HUES6 (cell line): Measurements from ENCODE around the gene TUBB4B.
"Not testable (repeated sequence)": the region's sequence is repeated elsewhere in the genome, so short reads cannot be mapped to it uniquely, and the experiment has no call there.

Experiments
- H3K27ac ChIP-seq: 2 replicates; pipeline ENCODE4 v1.7.0; 2013; ENCODE audit warnings: low read depth, mild to moderate bottlenecking, low read length, inconsistent platforms
- H3K27me3 ChIP-seq: 2 replicates; pipeline ENCODE4 v1.6.1; 2013; ENCODE audit warnings: low read length; ENCODE audit not compliant: control insufficient read depth, insufficient read depth
- H3K36me3 ChIP-seq: 2 replicates; pipeline ENCODE4 v1.6.1; 2013; ENCODE audit warnings: low read length; ENCODE audit not compliant: control insufficient read depth, insufficient read depth
- H3K4me1 ChIP-seq: 2 replicates; pipeline ENCODE4 v1.6.1; 2013; ENCODE audit warnings: low read length; ENCODE audit not compliant: control insufficient read depth, insufficient read depth
- H3K4me3 ChIP-seq: 2 replicates; pipeline ENCODE4 v1.5.1; 2013; ENCODE audit warnings: low read depth, low read length
- H3K9ac ChIP-seq: one replicate; pipeline ENCODE4 v1.6.1; 2013; ENCODE audit warnings: mild to moderate bottlenecking, low read length
- H3K9me3 ChIP-seq: 2 replicates; pipeline ENCODE4 v1.6.1; 2013; ENCODE audit warnings: low read depth, low read length; ENCODE audit not compliant: control insufficient read depth, insufficient read depth

The TUBB4B gene

DNA sequence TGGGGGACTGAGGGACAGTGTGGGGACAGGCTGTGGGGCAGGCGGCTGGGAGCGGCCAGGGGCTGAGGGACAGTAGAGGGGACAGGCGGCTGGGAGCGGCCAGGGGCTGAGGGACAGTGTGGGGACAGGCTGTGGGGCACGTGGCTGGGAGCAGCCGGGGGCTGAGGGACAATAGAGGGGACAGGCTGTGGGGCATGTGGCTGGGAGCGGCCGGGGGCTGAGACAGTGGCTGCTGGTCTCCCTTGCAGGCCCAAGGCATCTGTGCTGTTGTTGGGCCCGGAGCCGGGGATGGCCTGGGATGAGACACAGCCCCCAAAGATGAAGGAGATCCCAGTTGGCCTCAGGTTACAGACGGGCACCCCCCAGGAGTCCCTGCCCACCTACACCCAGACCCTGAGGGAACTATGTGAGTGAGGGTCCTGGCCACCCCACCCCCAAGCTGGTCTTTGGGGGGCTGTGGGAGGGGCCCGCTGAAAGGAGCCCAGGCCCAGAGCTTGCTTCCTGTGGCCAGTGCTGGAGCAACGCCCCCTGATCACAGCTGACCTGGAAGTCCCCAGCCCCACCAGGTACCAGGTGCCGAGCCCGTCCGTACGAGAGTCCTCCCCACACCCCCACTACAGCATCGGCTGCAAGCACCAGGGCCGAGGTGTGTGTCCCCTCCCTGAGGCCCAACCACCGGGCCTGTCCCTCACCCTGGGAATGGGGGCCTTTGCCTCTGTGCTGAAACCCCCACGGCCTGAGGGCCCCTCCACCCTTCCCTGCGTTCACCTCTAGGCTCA, 10.6 kb downstream of the TUBB4B start:
- peaks cover 5% of the 10 kb centered on the region for H3K36me3 ChIP-seq
- peaks cover 34% of the 10 kb centered on the region for H3K4me1 ChIP-seq
- no peaks in the 10 kb centered on the region for H3K9me3 ChIP-seq
- no peaks in the 10 kb centered on the region for H3K27me3 ChIP-seq
- H3K4me3 ChIP-seq, result no peak overlapping the region
- no peak overlapping the region for H3K27ac ChIP-seq
- peak overlapping the region; percentile 23 for H3K9ac ChIP-seq

- Histone ChIP-seq H3K27me3 (no peaks in the 10 kb centered on the region), H3K4me3 (no peak overlapping the region), H3K27ac (no peak overlapping the region), H3K9me3 (no peaks in the 10 kb centered on the region), H3K36me3 (peaks cover 10% of the 10 kb centered on the region), H3K9ac (no peak overlapping the region), H3K4me1 (peaks cover 30% of the 10 kb centered on the region)
These were observed 11.7 kb downstream of the TUBB4B start for GRCh38 chr9:137252555-137253506.

GRCh38 chr9:137253717-137254623, 12.9 kb downstream of the TUBB4B start:
- Histone ChIP-seq H3K27ac (no peak overlapping the region), H3K27me3 (no peaks in the 10 kb centered on the region), H3K4me3 (peak overlapping the region; percentile 100), H3K9me3 (no peaks in the 10 kb centered on the region), H3K36me3 (peaks cover 19% of the 10 kb centered on the region), H3K9ac (peak overlapping the region; percentile 66), H3K4me1 (peaks cover 30% of the 10 kb centered on the region)

DNA sequence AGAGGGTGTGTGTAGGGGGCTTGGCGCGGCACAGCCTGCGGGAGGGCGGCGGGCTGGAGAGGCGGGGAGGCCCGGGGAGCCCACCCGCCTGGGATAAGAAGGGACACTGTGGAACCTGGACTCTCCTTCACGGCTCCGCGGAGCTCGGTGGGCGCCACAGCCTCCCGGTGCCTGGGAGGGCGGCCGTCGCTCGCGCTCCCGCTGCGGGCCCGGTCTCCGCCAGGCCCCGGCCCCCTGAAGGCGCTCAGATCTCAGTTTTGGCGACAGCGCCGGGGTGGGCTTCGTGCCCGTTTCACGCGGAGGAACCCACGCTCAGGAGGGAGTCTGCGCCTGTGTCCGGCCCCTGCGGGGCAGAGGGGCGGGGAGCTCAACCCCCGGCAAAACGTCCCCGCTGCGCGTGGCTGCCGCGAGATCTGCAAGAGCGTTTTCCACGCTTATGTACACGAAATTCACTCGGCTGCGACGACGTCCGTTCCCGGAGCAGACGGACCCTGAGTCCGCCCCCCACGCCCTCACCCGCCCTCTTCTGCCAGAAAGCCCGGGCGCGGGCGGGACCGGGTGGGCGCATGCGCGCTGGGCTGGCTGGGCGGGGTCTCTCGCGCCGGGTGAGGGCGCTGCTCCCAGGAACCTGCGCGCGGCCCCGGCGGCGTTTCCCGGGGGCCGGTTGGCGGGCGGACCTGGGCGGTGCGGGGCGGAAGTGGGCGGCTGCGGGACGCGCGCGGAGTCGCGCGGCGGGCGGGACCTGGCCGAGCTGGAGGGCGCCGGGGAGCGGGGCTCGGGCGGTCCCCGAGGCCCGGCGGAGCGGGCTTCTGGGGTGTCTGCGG, 13.7 kb downstream of the TUBB4B start, which contains the start of gene NELFB:
Gene NELFB (plus strand): TSS at position 704 of the 824 bp plus-strand sequence.
- Histone ChIP-seq H3K4me3 (peak within 1 kb of the TSS; percentile 100), H3K36me3 (peaks cover 23% of the 10 kb centered on the region), H3K4me1 (peaks cover 30% of the 10 kb centered on the region), H3K9me3 (no peaks in the 10 kb centered on the region), H3K9ac (peak within 1 kb of the TSS; percentile 82), H3K27ac (peak within 1 kb of the TSS; percentile 85; the same call in 1 of the 2 replicates), H3K27me3 (no peaks in the 10 kb centered on the region)

DNA sequence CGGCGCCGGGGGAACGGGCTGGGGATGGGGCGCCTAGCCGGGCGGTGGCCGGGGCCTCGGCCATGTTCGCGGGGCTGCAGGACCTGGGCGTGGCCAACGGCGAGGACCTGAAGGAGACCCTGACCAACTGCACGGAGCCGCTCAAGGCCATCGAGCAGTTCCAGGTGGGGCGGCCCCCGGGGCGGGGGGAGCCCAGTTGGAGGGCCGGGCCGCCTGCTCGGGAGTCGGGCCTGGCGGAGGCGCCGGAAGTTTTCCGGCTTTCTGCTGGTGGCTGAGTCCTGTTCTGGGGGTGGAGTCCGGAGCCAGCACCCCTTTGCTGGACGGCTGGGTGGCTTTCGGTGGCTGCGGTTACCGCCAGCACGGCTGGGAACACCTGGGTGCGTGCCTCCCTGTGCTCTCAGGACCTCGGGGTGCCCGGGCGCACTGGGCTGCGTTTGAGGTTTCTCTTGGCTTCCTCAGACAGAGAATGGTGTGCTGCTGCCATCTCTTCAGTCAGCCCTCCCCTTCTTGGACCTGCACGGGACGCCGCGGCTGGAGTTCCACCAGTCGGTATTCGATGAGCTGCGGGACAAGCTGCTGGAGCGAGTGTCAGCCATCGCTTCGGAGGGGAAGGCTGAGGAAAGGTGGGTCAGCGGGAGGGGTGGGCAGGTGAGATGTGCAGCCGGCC, 14.5 kb downstream of the TUBB4B start:
- H3K9ac ChIP-seq, result peak overlapping the region; percentile 82
- H3K27me3 ChIP-seq, result no peaks in the 10 kb centered on the region
- H3K27ac ChIP-seq, result peak overlapping the region; percentile 85; the same call in 1 of the 2 replicates
- H3K4me1 ChIP-seq, result peaks cover 25% of the 10 kb centered on the region
- peak overlapping the region; percentile 100 for H3K4me3 ChIP-seq
- no peaks in the 10 kb centered on the region for H3K9me3 ChIP-seq
- H3K36me3 ChIP-seq, result peaks cover 23% of the 10 kb centered on the region

DNA sequence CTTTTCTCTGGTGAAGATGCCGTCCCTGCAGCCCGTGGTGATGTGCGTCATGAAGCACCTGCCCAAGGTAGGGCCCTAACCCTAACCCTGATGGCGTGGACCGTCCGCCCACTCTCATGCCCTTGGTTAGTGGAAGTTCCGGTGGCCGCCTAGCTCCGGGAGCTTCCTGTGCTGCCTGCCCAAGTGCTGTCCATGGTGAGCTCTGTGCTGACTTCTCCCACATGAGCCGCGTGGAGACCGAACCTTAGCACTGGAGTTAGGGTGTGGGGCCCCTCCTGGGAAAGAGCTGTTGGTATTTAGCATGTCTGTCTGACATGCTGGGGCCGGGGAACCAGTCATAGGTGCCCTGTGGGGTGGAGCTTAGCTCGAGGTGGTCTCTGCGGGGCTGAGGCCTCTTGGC, 15.3 kb downstream of the TUBB4B start:
- Histone ChIP-seq H3K4me1 (peaks cover 19% of the 10 kb centered on the region), H3K27ac (no peak overlapping the region)

DNA sequence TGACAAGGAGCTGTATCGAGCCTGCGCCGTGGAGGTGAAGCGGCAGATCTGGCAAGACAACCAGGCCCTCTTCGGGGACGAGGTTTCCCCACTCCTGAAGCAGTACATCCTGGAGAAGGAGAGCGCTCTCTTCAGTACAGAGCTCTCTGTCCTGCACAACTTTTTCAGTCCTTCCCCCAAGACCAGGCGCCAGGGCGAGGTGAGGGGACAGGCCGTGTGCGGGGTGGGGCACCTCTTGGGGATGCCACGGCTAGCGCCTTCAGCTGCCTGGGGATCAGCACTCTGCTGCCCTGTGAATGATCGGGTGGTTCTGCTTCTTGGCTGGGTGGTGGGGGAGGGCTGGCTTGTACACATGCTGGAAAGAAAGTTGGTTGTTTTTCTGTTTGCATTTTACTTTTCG, 15.8 kb downstream of the TUBB4B start:
- H3K9ac ChIP-seq, result no peak overlapping the region
- no peaks in the 10 kb centered on the region for H3K27me3 ChIP-seq
- H3K9me3 ChIP-seq, result no peaks in the 10 kb centered on the region
- H3K4me3 ChIP-seq, result peak overlapping the region; percentile 100; the same call in 1 of the 2 replicates
- peaks cover 18% of the 10 kb centered on the region for H3K4me1 ChIP-seq
- H3K36me3 ChIP-seq, result peaks cover 23% of the 10 kb centered on the region
- H3K27ac ChIP-seq, result no peak overlapping the region

More for the DNA sequence above, 15.3 kb downstream of the TUBB4B start:
- H3K4me3 ChIP-seq, result peak overlapping the region; percentile 100
- no peaks in the 10 kb centered on the region for H3K27me3 ChIP-seq
- H3K9me3 ChIP-seq, result no peaks in the 10 kb centered on the region
- H3K36me3 ChIP-seq, result peaks cover 23% of the 10 kb centered on the region
- peak overlapping the region; percentile 82 for H3K9ac ChIP-seq

DNA sequence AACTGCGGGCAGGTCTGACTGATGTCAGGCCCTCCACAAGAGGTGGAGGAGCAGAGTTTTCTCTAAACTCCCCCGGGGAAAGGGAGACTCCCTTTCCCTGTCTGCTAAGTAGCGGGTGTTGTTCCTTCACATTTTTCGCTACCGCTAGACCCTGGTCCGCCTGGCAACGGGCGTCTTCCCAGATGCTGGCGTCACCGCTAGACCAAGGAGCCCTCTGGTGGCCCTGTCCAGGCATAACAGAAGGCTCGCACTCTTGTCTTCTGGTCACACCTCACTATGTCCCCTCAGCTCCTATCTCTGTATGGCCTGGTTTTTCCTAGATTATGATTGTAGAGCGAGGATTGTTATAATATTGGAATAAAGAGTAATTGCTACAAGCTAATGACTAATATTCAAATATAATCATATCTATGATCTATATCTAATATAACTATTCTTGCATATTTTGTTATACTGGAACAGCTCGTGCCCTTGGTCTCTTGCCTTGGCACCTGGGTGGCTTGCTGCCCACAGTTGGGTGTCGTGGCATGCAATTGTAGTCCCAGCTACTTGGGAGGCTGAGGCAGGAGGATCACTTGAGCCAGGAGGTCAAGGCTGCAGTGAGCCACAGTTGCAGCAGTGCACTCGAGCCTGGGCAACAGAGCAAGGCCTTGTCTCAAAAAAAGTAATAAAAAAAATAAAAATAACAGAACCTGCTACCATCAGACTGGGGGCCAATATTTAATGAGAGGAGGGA, 21.3 kb downstream of the TUBB4B start:
- not testable (repeated sequence) for H3K9ac ChIP-seq, H3K4me3 ChIP-seq, H3K4me1 ChIP-seq, H3K27ac ChIP-seq, H3K27me3 ChIP-seq, H3K9me3 ChIP-seq
- H3K36me3 ChIP-seq, result peaks cover 53% of the 10 kb centered on the region

DNA sequence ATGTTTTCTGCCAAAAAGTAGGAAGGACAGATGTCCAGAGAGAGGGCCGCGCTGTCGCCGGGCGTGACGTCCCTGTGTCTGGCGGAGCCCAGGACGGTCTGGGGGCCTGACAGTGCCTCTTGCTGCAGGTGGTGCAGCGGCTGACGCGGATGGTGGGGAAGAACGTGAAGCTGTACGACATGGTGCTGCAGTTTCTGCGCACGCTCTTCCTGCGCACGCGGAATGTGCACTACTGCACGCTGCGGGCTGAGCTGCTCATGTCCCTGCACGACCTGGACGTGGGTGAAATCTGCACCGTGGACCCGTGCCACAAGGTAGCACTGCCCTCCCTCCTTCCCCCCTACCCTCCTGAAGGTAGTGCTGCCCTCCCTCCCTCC, 21.8 kb downstream of the TUBB4B start:
- Histone ChIP-seq H3K4me3 (no peak overlapping the region), H3K27ac (no peak overlapping the region), H3K4me1 (no peaks in the 10 kb centered on the region), H3K27me3 (no peaks in the 10 kb centered on the region), H3K36me3 (peaks cover 58% of the 10 kb centered on the region), H3K9ac (no peak overlapping the region), H3K9me3 (no peaks in the 10 kb centered on the region)
